ENCODE measurements around the gene MAOB. TPM values are rescaled to one million over a fixed set of nuclear protein-coding genes. Genes with fewer than 3 reads are reported as not detected.
"Not testable (repeated sequence)": the region's sequence is repeated elsewhere in the genome, so short reads cannot be mapped to it uniquely, and the experiment has no call there.

The MAOB gene
- total RNA-seq: under 1 TPM; 0.46 to 0.73 TPM
- polyA plus RNA-seq (2013, experiment 1 of 2): 0.68 TPM
- 0.50 TPM for polyA plus RNA-seq (2013, experiment 2 of 2)
- long read RNA-seq, experiment 1: 0 reads
- long read RNA-seq, experiment 2, partial matches to known transcripts: 0 of 1 reads
- long read RNA-seq, experiment 2, other reads (novel, unspliced or antisense): 0 of 1 reads
- long read RNA-seq, experiment 3, partial matches to known transcripts: 0 of 1 reads
- long read RNA-seq, experiment 3, other reads (novel, unspliced or antisense): 1 of 1 reads
- long read RNA-seq, experiment 4, partial matches to known transcripts: 1 of 1 reads
- long read RNA-seq, experiment 4, other reads (novel, unspliced or antisense): 0 of 1 reads

GRCh38 chrX:43882294-43882681, at the start of gene MAOB:
Gene MAOB, minus strand, starts transcription at chrX:43882450. Its CDS starts 151 bp downstream, at chrX:43882299.
- Histone ChIP-seq H3K9me3 (ENCODE audit: control insufficient read depth, low read length) (no peaks in the 10 kb centered on the region), H3K4me3 (ENCODE audit: low read length) (no peak within 1 kb of the TSS), H3K4me1 (ENCODE audit: control insufficient read depth, insufficient read depth, low read length) (no peaks in the 10 kb centered on the region), H3K27me3 (ENCODE audit: control insufficient read depth, insufficient read depth, low read length, poor library complexity, severe bottlenecking) (peaks cover 25% of the 10 kb centered on the region), H3K36me3 (ENCODE audit: control insufficient read depth, insufficient read depth, low read length) (no peaks in the 10 kb centered on the region), H3K9ac (ENCODE audit: extremely low read depth, low read length, poor library complexity, severe bottlenecking) (no peak within 1 kb of the TSS), H3K27ac (ENCODE audit: low read depth, low read length) (no peak within 1 kb of the TSS)
- no peaks in the 10 kb centered on the region for H3K4me1 Mint-ChIP-seq
- H3K9me3 Mint-ChIP-seq: peaks cover 49% of the 10 kb centered on the region
- peaks cover 40% of the 10 kb centered on the region for H3K27me3 Mint-ChIP-seq (ENCODE audit: insufficient read depth)
- no peak within 1 kb of the TSS for H3K27ac Mint-ChIP-seq
- no peak for TF ChIP-seq CTCF (conservative IDR thresholded peaks at IDR 0.05)
- DNase-seq: peak; percentile 63
- H3K4me3 Mint-ChIP-seq: peak within 1 kb of the TSS; percentile 35
- no peaks in the 10 kb centered on the region for H3K36me3 Mint-ChIP-seq (ENCODE audit: low read depth)
- WGBS, 2 experiments (ENCODE audit: insufficient coverage in 1 of 2, insufficient read length in 1 of 2): 2% methylated on average over 35 of the region's 36 CpGs; no CpG with 5 or more reads in 1 of the 2 experiments

- H3K4me1 ChIP-seq (ENCODE audit: control insufficient read depth, insufficient read depth, low read length); DNase-seq; H3K27me3 ChIP-seq (ENCODE audit: control insufficient read depth, insufficient read depth, low read length, poor library complexity, severe bottlenecking); H3K36me3 Mint-ChIP-seq (ENCODE audit: low read depth); H3K4me3 ChIP-seq (ENCODE audit: low read length); H3K27ac ChIP-seq (ENCODE audit: low read depth, low read length); H3K4me1 Mint-ChIP-seq; H3K27me3 Mint-ChIP-seq (ENCODE audit: insufficient read depth); H3K4me3 Mint-ChIP-seq; H3K36me3 ChIP-seq (ENCODE audit: control insufficient read depth, insufficient read depth, low read length); H3K27ac Mint-ChIP-seq; H3K9ac ChIP-seq (ENCODE audit: extremely low read depth, low read length, poor library complexity, severe bottlenecking); H3K9me3 ChIP-seq (ENCODE audit: control insufficient read depth, low read length): not testable (repeated sequence)
- H3K9me3 Mint-ChIP-seq: peaks cover 56% of the 10 kb centered on the region
- 100% methylated on average over 1 of the region's 3 CpGs; no CpG with 5 or more reads in 1 of the 2 experiments for WGBS, 2 experiments (ENCODE audit: insufficient coverage in 1 of 2, insufficient read length in 1 of 2)
Observed at GRCh38 chrX:43922032-43922431, 39.8 kb upstream of the MAOB start.

- H3K4me3 Mint-ChIP-seq; H3K9me3 ChIP-seq (ENCODE audit: control insufficient read depth, low read length); H3K4me3 ChIP-seq (ENCODE audit: low read length); H3K27me3 ChIP-seq (ENCODE audit: control insufficient read depth, insufficient read depth, low read length, poor library complexity, severe bottlenecking); DNase-seq; H3K36me3 ChIP-seq (ENCODE audit: control insufficient read depth, insufficient read depth, low read length); H3K9ac ChIP-seq (ENCODE audit: extremely low read depth, low read length, poor library complexity, severe bottlenecking); H3K27ac Mint-ChIP-seq; H3K4me1 ChIP-seq (ENCODE audit: control insufficient read depth, insufficient read depth, low read length); H3K36me3 Mint-ChIP-seq (ENCODE audit: low read depth); H3K27me3 Mint-ChIP-seq (ENCODE audit: insufficient read depth); H3K4me1 Mint-ChIP-seq; H3K27ac ChIP-seq (ENCODE audit: low read depth, low read length): not testable (repeated sequence)
- WGBS, 2 experiments (ENCODE audit: insufficient coverage in 1 of 2, insufficient read length in 1 of 2): 95% methylated on average over 7 of the region's 8 CpGs; no CpG with 5 or more reads in 1 of the 2 experiments
- peaks cover 36% of the 10 kb centered on the region for H3K9me3 Mint-ChIP-seq
Observed at GRCh38 chrX:43910772-43911171, 28.5 kb upstream of the MAOB start.

DNA sequence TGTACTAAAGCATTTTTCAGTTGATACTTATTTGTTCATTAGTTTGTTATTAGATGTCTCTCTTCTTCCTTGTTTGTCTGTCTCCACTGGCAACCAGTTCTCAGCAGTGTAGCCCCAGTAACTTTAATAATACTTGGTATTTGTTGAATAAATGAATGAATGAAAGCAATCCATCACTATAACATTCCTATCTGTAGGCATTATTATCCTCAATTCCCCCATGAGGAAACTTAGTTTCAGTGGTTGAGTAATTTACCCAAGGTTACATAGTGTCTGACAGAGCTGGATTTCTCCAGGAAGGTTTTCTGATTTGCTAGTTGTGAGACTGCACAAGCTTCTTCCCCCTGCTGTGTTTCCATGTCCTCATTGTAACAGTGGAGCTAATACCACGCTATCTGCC, 27.8 kb upstream of the MAOB start:
- no peak overlapping the region for H3K27ac Mint-ChIP-seq
- H3K36me3 Mint-ChIP-seq (ENCODE audit: low read depth): no peaks in the 10 kb centered on the region
- DNase-seq: no peak

More for the DNA sequence above, 27.8 kb upstream of the MAOB start:
- Mint-ChIP-seq H3K9me3 (peaks cover 42% of the 10 kb centered on the region), H3K27me3 (ENCODE audit: insufficient read depth) (peaks cover 3% of the 10 kb centered on the region), H3K4me1 (peaks cover 4% of the 10 kb centered on the region), H3K4me3 (no peak overlapping the region)
- Histone ChIP-seq H3K36me3 (ENCODE audit: control insufficient read depth, insufficient read depth, low read length) (no peaks in the 10 kb centered on the region), H3K4me1 (ENCODE audit: control insufficient read depth, insufficient read depth, low read length) (no peaks in the 10 kb centered on the region), H3K27me3 (ENCODE audit: control insufficient read depth, insufficient read depth, low read length, poor library complexity, severe bottlenecking) (no peaks in the 10 kb centered on the region), H3K4me3 (ENCODE audit: low read length) (no peak overlapping the region), H3K27ac (ENCODE audit: low read depth, low read length) (no peak overlapping the region), H3K9ac (ENCODE audit: extremely low read depth, low read length, poor library complexity, severe bottlenecking) (no peak overlapping the region), H3K9me3 (ENCODE audit: control insufficient read depth, low read length) (no peaks in the 10 kb centered on the region)
- WGBS, 2 experiments (ENCODE audit: insufficient coverage in 1 of 2, insufficient read length in 1 of 2): 50% methylated on average over 1 of the region's 1 CpG; no CpG with 5 or more reads in 1 of the 2 experiments
- no peak for TF ChIP-seq CTCF (conservative IDR thresholded peaks at IDR 0.05)
